Testis (tissue), 2 donors: ENCODE results near the gene SEMG2.

Experiments
- CTCF ChIP-seq, 3 experiments: fragments of 450-650 bp in 2 of 3; fragments of 200-600 bp in 1 of 3; sonication (generic) in 1 of 3; IDR thresholded peaks; one replicate each; pipeline ENCODE4 v1.5.1; 2016 to 2019; ENCODE audit warnings: antibody characterized with exemption in 3 of 3, mild to moderate bottlenecking in 2 of 3, moderate library complexity in 1 of 3
- POLR2A ChIP-seq: fragments of 450-650 bp; IDR thresholded peaks from one replicate; pipeline ENCODE4 v1.6.1; 2017; ENCODE audit warnings: antibody characterized with exemption, mild to moderate bottlenecking, moderate library complexity

DNA sequence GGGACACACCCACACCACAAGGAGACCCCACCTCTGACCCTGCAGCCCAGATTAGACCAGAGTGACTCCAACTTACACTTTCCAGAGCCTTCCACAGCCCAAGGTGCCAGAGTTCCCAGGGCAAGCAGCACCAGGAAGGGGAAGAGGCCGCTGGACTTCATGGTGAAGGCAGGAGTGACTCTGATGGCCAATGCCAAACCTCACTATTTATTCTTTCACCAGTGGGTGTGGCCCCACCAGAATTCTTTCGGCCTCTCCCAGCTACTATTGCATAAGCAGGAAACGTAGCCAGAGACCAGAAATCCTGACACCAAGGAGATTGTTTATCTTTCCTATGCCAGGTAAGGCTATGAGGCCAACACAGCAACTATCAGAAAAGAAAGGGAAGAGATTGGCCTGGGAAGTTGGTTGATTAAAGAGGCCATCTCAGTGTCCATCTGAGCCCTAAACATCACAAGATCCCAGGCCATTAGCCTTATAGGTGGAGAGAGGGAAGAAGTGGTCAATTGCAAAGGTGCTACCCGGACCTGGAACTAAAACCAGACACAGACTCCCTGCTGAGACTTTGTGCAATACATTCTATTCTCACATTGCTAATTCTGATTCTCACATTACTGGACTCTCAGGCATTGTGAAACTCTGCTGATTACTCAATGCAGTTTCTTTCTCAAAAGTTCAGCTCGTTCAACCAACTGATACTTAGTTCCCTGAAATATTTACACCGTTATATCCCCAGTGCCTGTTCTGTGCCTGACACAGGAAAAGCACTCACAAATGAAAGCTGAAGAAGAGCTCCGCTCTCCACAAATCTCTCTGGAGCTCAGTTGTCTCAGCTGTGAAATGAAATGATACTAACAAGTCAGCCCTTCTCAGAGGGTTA, 33.5 kb downstream of the SEMG2 start, which contains the start of gene SLPI:
- TF ChIP-seq POLR2A (no peak), CTCF (IDR thresholded peaks at IDR 0.05) (no peak)
